OCI-LY1 (cell line): Measurements from ENCODE around the gene TOMM7.

ENCODE experiments used
- H2AFZ ChIP-seq: fragments of 200-600 bp; sonication (generic), shearing (Covaris generic); 2 replicates; pipeline ENCODE4 v1.6.0; 2014; ENCODE audit warnings: antibody characterized with exemption, mild to moderate bottlenecking, low read length
- H3F3A ChIP-seq: fragments of 200-600 bp; sonication (generic), shearing (Covaris generic); 2 replicates; pipeline ENCODE4 v1.6.0; 2014; ENCODE audit warnings: mild to moderate bottlenecking, antibody characterized with exemption, low read length, moderate library complexity; ENCODE audit not compliant: insufficient read depth
- H3K27ac ChIP-seq: fragments of 200-600 bp; sonication (generic); 2 replicates; pipeline ENCODE4 v1.5.1; 2014; ENCODE audit warnings: low read length, mixed run types, mild to moderate bottlenecking, low read depth; ENCODE audit not compliant: poor library complexity, severe bottlenecking
- H3K27me3 ChIP-seq: fragments of 200-600 bp; sonication (generic); 2 replicates; pipeline ENCODE4 v1.6.0; 2014; ENCODE audit warnings: antibody characterized with exemption, mild to moderate bottlenecking, low read length, moderate library complexity; ENCODE audit not compliant: insufficient read depth
- H3K36me3 ChIP-seq: fragments of 200-600 bp; sonication (generic); 2 replicates; pipeline ENCODE4 v1.6.1; 2014; ENCODE audit warnings: mild to moderate bottlenecking, antibody characterized with exemption, low read length, moderate library complexity, mixed read lengths; ENCODE audit not compliant: insufficient read depth
- H3K4me1 ChIP-seq: fragments of 200-600 bp; sonication (generic); 2 replicates; pipeline ENCODE4 v1.5.1; 2014; ENCODE audit warnings: mild to moderate bottlenecking, low read length, moderate library complexity; ENCODE audit not compliant: insufficient read depth, severe bottlenecking
- H3K4me2 ChIP-seq: fragments of 200-600 bp; sonication (generic), shearing (Covaris generic); 2 replicates; pipeline ENCODE4 v1.6.1; 2014; ENCODE audit warnings: low read length
- H3K4me3 ChIP-seq: fragments of 200-600 bp; sonication (generic); 2 replicates; pipeline ENCODE4 v1.5.1; 2014; ENCODE audit warnings: low read length, low read depth, mild to moderate bottlenecking, mixed read lengths; ENCODE audit not compliant: poor library complexity, severe bottlenecking
- H3K79me2 ChIP-seq: fragments of 200-600 bp; shearing (Covaris generic); 2 replicates; pipeline ENCODE4 v1.6.1; 2016; ENCODE audit warnings: mixed run types, low read length, mixed read lengths; ENCODE audit not compliant: insufficient read depth
- H3K9ac ChIP-seq: fragments of 200-600 bp; sonication (generic), shearing (Covaris generic); 2 replicates; pipeline ENCODE4 v1.6.1; 2014; ENCODE audit warnings: mild to moderate bottlenecking, low read length, mixed read lengths
- H3K9me2 ChIP-seq: fragments of 200-600 bp; sonication (generic), shearing (Covaris generic); 2 replicates; pipeline ENCODE4 v1.6.1; 2014; ENCODE audit warnings: low read depth, mild to moderate bottlenecking, low read length, mixed read lengths
- H3K9me3 ChIP-seq: fragments of 200-600 bp; shearing (Covaris generic); 2 replicates; pipeline ENCODE4 v1.6.1; 2014; ENCODE audit warnings: low read length, mixed read lengths
- H4K20me1 ChIP-seq: fragments of 200-600 bp; sonication (generic), shearing (Covaris generic); 2 replicates; pipeline ENCODE4 v1.6.0; 2016; ENCODE audit warnings: mild to moderate bottlenecking, low read length; ENCODE audit not compliant: insufficient read depth
- CTCF ChIP-seq: fragments of 200-600 bp; sonication (generic), shearing (Covaris generic); IDR thresholded peaks from 2 replicates; pipeline ENCODE4 v1.5.1; 2017; ENCODE audit warnings: mild to moderate bottlenecking, antibody characterized with exemption, low read length, moderate library complexity, mixed read lengths
- EZH2 ChIP-seq: fragments of 200-600 bp; sonication (generic), shearing (Covaris generic); IDR thresholded peaks from 2 replicates; pipeline ENCODE4 v1.8.0; 2017; ENCODE audit warnings: borderline replicate concordance, mixed run types, mild to moderate bottlenecking, antibody characterized with exemption, low read length, moderate library complexity, mixed read lengths

TOMM7 gene

GRCh38 chr7:22787951-22788350, 34.7 kb downstream of the TOMM7 start:
- Histone ChIP-seq H3K79me2 (no peaks in the 10 kb centered on the region), H3K9ac (no peak overlapping the region), H3F3A (no peaks in the 10 kb centered on the region), H3K4me3 (no peak overlapping the region), H3K4me2 (no peak overlapping the region), H3K4me1 (no peaks in the 10 kb centered on the region), H3K27me3 (no peaks in the 10 kb centered on the region), H3K9me2 (no peaks in the 10 kb centered on the region), H3K36me3 (no peaks in the 10 kb centered on the region), H2AFZ (no peak overlapping the region), H4K20me1 (no peaks in the 10 kb centered on the region), H3K27ac (no peak overlapping the region), H3K9me3 (no peaks in the 10 kb centered on the region)
- TF ChIP-seq CTCF (no peak), EZH2 (no peak)

GRCh38 chr7:22786290-22786932, 36.2 kb downstream of the TOMM7 start:
- Histone ChIP-seq H3K4me1 (no peaks in the 10 kb centered on the region), H4K20me1 (no peaks in the 10 kb centered on the region), H3K9me3 (no peaks in the 10 kb centered on the region), H3K4me2 (no peak overlapping the region), H2AFZ (no peak overlapping the region), H3K27me3 (no peaks in the 10 kb centered on the region), H3K79me2 (no peaks in the 10 kb centered on the region), H3F3A (no peaks in the 10 kb centered on the region), H3K4me3 (no peak overlapping the region), H3K9ac (no peak overlapping the region), H3K27ac (no peak overlapping the region), H3K36me3 (no peaks in the 10 kb centered on the region), H3K9me2 (no peaks in the 10 kb centered on the region)
- TF ChIP-seq CTCF (no peak), EZH2 (no peak)

GRCh38 chr7:22784346-22784745, 38.3 kb downstream of the TOMM7 start:
- no peak overlapping the region for H3K4me3 ChIP-seq

More at GRCh38 chr7:22784346-22784745, 38.3 kb downstream of the TOMM7 start:
- TF ChIP-seq CTCF (no peak), EZH2 (no peak)
- Histone ChIP-seq H4K20me1 (no peaks in the 10 kb centered on the region), H3K9me3 (no peaks in the 10 kb centered on the region), H3K27ac (no peak overlapping the region), H2AFZ (no peak overlapping the region), H3K36me3 (no peaks in the 10 kb centered on the region), H3K9ac (no peak overlapping the region), H3K9me2 (no peaks in the 10 kb centered on the region), H3K4me2 (no peak overlapping the region), H3K4me1 (no peaks in the 10 kb centered on the region), H3K79me2 (no peaks in the 10 kb centered on the region), H3F3A (no peaks in the 10 kb centered on the region), H3K27me3 (no peaks in the 10 kb centered on the region)
